Measurements from ENCODE around the gene ZNF175. TPM values are rescaled to one million over a fixed set of nuclear protein-coding genes. Genes with fewer than 3 reads are reported as not detected.

The ZNF175 gene
- total and polyA plus RNA-seq, 10 of the 15 experiments (the other 5 are each of a cell fraction or from before 2014, with no cell fraction given): 1.5 to 12.0 (median 4.1) TPM

DNA sequence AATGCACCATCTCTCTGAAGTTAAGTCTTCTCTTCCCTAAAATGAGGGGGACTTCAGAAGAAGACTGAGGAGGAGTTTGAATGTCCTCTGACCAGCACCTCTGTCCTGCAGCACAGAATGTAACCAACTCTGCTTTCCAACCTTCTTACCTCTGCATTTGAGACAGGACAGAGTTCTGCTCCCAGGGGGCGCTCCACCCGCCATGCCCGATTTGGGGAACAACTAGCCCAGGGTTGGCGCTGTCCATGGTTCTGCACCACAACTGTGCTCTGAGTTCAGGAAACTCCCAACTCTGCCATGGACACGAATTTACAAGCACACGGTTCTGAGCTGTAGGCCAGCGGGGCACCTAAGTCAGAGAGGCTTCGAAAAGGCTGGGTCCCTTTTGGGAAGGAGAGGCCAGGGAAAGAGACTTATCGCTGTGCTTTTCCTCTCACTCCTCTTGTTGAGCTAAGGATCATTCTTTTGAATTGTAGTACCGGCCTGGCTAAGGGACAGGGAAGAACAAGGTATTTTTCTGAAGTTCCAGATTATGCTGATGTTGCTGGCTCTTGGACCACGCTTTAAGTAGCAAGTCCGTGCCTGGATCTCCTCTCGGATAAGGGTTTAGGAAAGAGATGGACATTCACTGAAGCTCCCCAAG, 37.0 kb downstream of the ZNF175 start (continued):
- TF ChIP-seq SIN3A (IDR thresholded peaks at IDR 0.05; ENCODE audit: low read depth, low read length) (peak; percentile 73; the same call in 1 of the 2 replicates), RBBP5 (conservative IDR thresholded peaks at IDR 0.05) (no peak), WRNIP1 (IDR thresholded peaks at IDR 0.05; ENCODE audit: borderline replicate concordance, low read depth, low read length) (no peak), BHLHE40 (IDR thresholded peaks at IDR 0.05; ENCODE audit: borderline replicate concordance in 1 of 2, low read depth in 2 of 2, low read length in 1 of 2) (0 out of 4 replicates have a peak, but pooled peaks of 1 of the 2 experiments have one; percentile 26), ZNF24 (IDR thresholded peaks at IDR 0.05) (no peak), FOXM1 (IDR thresholded peaks at IDR 0.05; ENCODE audit: low read depth, low read length) (no peak), CHD2 (IDR thresholded peaks at IDR 0.05; ENCODE audit: borderline replicate concordance, low read depth, low read length) (no peak), BACH1 (IDR thresholded peaks at IDR 0.05; ENCODE audit: borderline replicate concordance) (no peak), MYC (IDR thresholded peaks at IDR 0.05; ENCODE audit: insufficient read depth, insufficient read length, insufficient replicate concordance, low read length, severe bottlenecking) (no peak), NFYB (IDR thresholded peaks at IDR 0.05; ENCODE audit: insufficient read depth, low read depth, low read length) (no peak), TBL1XR1 (IDR thresholded peaks at IDR 0.05; ENCODE audit: low read depth, low read length) (no peak), EGR1 (IDR thresholded peaks at IDR 0.05; ENCODE audit: borderline replicate concordance in 1 of 2, low read depth in 2 of 2, low read length in 2 of 2) (no peak), BCL11A (IDR thresholded peaks at IDR 0.05; ENCODE audit: low read depth, low read length) (peak; percentile 22; the same call in 1 of the 2 replicates), GATAD2B (conservative IDR thresholded peaks at IDR 0.05; ENCODE audit: low read depth) (no peak), MXI1 (IDR thresholded peaks at IDR 0.05; ENCODE audit: low read depth, low read length) (peak; percentile 84), TCF3 (IDR thresholded peaks at IDR 0.05; ENCODE audit: borderline replicate concordance, insufficient read depth, low read depth, low read length) (no peak)
- TF ChIP-seq, protein P1, sequence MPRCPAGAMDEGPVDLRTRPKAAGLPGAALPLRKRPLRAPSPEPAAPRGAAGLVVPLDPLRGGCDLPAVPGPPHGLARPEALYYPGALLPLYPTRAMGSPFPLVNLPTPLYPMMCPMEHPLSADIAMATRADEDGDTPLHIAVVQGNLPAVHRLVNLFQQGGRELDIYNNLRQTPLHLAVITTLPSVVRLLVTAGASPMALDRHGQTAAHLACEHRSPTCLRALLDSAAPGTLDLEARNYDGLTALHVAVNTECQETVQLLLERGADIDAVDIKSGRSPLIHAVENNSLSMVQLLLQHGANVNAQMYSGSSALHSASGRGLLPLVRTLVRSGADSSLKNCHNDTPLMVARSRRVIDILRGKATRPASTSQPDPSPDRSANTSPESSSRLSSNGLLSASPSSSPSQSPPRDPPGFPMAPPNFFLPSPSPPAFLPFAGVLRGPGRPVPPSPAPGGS (IDR thresholded peaks at IDR 0.05; ENCODE audit: borderline replicate concordance, insufficient read depth, low read depth, low read length, poor library complexity, severe bottlenecking): no peak
- TF ChIP-seq, protein P2, sequence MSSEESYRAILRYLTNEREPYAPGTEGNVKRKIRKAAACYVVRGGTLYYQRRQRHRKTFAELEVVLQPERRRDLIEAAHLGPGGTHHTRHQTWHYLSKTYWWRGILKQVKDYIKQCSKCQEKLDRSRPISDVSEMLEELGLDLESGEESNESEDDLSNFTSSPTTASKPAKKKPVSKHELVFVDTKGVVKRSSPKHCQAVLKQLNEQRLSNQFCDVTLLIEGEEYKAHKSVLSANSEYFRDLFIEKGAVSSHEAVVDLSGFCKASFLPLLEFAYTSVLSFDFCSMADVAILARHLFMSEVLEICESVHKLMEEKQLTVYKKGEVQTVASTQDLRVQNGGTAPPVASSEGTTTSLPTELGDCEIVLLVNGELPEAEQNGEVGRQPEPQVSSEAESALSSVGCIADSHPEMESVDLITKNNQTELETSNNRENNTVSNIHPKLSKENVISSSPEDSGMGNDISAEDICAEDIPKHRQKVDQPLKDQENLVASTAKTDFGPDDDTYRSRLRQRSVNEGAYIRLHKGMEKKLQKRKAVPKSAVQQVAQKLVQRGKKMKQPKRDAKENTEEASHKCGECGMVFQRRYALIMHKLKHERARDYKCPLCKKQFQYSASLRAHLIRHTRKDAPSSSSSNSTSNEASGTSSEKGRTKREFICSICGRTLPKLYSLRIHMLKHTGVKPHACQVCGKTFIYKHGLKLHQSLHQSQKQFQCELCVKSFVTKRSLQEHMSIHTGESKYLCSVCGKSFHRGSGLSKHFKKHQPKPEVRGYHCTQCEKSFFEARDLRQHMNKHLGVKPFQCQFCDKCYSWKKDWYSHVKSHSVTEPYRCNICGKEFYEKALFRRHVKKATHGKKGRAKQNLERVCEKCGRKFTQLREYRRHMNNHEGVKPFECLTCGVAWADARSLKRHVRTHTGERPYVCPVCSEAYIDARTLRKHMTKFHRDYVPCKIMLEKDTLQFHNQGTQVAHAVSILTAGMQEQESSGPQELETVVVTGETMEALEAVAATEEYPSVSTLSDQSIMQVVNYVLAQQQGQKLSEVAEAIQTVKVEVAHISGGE (CRISPR knock-in tag; IDR thresholded peaks at IDR 0.05): no peak
- TF ChIP-seq, protein P3, sequence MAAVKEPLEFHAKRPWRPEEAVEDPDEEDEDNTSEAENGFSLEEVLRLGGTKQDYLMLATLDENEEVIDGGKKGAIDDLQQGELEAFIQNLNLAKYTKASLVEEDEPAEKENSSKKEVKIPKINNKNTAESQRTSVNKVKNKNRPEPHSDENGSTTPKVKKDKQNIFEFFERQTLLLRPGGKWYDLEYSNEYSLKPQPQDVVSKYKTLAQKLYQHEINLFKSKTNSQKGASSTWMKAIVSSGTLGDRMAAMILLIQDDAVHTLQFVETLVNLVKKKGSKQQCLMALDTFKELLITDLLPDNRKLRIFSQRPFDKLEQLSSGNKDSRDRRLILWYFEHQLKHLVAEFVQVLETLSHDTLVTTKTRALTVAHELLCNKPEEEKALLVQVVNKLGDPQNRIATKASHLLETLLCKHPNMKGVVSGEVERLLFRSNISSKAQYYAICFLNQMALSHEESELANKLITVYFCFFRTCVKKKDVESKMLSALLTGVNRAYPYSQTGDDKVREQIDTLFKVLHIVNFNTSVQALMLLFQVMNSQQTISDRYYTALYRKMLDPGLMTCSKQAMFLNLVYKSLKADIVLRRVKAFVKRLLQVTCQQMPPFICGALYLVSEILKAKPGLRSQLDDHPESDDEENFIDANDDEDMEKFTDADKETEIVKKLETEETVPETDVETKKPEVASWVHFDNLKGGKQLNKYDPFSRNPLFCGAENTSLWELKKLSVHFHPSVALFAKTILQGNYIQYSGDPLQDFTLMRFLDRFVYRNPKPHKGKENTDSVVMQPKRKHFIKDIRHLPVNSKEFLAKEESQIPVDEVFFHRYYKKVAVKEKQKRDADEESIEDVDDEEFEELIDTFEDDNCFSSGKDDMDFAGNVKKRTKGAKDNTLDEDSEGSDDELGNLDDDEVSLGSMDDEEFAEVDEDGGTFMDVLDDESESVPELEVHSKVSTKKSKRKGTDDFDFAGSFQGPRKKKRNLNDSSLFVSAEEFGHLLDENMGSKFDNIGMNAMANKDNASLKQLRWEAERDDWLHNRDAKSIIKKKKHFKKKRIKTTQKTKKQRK (IDR thresholded peaks at IDR 0.05; ENCODE audit: low read depth, low read length): no peak
- TF ChIP-seq, protein P4, sequence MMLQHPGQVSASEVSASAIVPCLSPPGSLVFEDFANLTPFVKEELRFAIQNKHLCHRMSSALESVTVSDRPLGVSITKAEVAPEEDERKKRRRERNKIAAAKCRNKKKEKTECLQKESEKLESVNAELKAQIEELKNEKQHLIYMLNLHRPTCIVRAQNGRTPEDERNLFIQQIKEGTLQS (IDR thresholded peaks at IDR 0.05; ENCODE audit: borderline replicate concordance, extremely low read depth, low read depth, low read length): no peak
